NCI-H82 treated with DMSO at 0.1 percent for 48 hours (cell line): Measurements from ENCODE around the gene PLSCR3.

Source experiments
- DNase-seq: peaks from one replicate; lab custom pipeline; 2025; ENCODE audit not compliant: unreplicated experiment; lab: John Stamatoyannopoulos, UW

Gene PLSCR3

DNA sequence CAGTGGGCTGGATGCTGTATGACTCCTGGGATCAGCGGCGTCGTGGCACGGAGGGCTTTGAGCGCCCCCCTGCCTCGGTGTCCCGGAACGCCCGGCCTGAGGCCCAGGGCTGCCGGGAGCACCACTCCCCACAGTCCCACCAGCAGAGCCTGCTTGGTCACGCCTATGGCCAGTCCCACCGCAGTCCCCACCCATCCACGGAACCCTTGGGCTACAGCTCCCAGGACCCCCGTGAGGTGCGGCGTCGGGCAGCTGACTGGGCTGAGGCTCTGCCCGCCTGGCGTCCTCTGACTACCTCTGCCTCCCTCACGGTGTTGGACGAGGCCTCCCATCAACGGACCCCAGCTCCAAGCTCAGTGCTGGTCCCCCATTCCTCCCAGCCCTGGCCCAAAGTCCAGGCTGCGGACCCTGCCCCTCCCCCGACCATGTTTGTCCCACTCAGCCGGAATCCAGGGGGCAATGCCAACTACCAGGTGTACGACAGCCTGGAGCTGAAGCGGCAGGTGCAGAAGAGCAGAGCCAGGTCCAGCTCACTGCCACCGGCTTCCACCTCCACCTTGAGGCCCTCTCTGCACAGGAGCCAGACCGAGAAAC, 32.7 kb upstream of the PLSCR3 start:
- DNase-seq: no peak

DNA sequence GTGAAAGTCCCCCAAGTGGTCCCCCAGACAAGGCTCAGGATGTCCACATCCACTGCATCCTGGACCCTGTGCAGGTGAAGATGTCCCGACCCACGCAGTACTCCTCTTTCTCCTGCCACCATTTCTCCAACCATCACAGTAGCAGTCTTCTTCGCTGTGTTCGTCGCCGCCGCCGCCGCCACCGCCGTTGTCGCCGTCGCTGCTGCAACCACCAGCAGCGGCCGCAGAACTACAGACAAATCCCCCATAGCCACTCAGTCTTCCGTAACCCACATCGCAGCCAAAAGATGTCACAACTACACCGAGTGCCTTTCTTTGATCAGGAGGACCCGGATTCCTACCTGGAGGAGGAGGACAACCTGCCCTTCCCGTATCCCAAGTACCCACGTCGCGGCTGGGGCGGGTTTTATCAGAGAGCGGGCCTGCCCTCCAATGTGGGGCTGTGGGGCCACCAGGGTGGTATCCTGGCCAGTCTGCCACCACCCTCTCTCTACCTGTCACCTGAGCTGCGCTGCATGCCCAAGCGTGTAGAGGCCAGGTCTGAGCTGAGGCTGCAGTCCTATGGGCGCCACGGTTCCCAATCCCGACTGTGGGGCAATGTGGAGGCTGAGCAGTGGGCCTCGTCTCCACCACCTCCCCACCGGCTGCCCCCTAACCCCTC, 32.0 kb upstream of the PLSCR3 start:
- no peak for DNase-seq

DNA sequence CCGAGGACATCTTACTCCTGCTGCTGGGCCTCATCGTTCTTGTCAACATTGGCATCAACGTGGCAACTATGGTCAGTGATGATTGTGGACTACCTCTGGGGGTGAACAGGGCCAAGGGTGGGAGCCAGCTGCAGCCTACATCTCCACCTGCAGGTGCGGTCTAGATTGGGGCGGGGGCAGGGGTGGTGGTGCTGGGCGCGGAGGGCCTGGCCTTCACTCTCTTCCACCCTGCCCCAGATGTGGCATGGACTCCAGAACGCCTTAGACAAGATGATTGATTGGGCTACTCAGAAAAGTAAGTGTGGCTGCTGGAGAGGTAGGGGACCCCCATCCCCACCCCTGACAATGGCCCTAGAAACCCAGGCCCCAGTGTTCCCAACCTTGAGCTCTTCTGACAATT, 31.4 kb upstream of the PLSCR3 start:
- DNase-seq: no peak

DNA sequence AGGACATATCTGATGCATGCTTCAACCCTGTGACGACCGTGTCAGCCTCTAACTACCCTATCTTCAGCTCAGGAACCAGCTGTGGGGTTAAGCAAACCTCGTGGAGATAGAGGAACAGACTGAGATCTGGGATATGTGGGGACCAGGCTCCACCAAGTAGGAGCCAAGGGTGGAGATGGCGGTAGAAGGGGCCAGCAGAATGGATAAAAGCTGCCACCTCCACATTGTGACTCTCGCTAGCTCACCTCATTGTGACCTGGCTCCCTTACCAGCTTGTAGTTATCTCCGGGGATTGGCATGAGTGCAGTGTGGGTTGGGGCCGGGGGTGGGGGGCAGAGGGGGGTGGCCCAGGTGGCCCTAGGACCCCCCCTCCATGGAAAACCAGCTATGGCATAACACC, 31.0 kb upstream of the PLSCR3 start, which contains the start of gene SPEM2:
TSS of gene SPEM2 (plus strand) at position 301 of the 400 bp plus-strand sequence. CDS start at position 374, 73 bp downstream.
- no peak for DNase-seq

DNA sequence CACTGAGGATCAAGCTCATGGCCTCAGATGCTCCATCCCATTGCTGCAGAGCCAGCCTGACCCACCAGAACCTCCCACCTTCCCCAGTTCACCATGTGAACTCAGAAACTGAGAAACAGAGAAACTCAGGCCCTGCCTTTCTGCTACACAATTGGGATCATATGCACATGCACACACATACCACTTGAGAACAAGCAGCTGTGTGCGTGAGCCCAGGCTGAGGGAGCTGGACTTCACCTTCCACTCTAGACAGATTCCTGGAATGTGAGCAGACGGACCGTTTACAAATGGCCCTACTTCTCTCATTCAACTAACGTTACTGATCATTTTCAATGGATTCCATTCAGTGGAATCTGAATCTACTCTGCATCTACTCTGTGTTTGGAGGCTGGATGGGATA, 29.4 kb upstream of the PLSCR3 start:
- DNase-seq: no peak

DNA sequence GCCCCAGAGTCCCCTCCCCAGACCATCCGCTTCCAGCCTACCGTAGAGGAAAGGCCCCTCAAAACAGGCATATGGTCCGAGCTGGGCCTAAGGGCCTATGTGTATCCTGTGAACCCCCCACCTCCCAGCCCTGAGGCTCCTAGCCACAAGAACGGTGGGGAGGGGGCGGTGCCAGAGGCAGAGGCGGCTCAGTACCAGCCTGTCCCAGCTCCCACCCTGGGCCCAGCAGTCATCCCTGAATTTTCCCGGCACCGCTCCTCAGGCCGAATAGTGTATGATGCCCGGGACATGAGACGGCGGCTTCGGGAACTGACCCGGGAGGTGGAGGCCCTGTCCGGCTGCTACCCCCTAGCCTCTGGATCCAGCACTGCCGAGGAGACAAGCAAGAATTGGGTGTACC, 26.9 kb upstream of the PLSCR3 start:
- DNase-seq: no peak

DNA sequence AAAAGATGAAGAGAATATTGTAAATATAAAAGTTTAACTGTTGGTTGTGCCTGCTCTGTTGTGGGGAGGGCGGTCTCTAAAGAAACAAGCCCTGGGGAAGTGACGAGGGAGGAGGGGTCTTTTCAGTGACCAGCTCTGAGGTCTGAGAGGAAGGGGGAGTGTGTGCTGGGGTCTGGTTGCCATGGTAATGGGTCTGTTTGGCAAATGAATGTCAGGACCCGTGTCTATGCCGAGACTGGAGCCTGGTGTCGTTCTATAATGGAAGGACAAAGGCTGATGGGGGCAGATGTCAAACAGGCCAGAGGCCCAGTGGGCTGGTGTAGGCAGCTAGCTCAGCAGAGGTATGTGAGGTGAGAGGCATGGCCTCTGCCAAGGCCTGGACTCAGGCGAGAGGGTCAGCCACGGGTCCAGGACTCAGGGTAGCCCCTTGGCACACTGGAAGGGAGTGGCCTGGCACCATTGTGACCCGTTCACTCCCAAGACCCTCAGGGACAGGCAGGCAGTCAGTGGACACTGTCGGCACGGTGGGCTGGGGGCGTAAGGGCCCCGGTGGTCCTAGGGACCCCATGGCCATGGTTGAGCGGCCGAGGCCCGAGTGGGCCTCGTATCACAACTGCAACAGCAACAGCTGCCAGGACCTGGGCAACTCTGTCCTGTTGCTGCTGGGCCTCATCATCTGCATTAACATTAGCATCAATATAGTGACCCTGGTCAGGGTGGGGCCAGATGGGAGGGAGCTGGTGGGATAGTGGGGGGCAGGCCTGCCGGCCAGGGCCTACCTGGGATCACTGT, 25.7 kb upstream of the PLSCR3 start, which contains the start of gene SPEM1:
TSS of gene SPEM1 (plus strand) at position 506 of the 792 bp plus-strand sequence. CDS start at position 567, 61 bp downstream.
- DNase-seq: no peak

DNA sequence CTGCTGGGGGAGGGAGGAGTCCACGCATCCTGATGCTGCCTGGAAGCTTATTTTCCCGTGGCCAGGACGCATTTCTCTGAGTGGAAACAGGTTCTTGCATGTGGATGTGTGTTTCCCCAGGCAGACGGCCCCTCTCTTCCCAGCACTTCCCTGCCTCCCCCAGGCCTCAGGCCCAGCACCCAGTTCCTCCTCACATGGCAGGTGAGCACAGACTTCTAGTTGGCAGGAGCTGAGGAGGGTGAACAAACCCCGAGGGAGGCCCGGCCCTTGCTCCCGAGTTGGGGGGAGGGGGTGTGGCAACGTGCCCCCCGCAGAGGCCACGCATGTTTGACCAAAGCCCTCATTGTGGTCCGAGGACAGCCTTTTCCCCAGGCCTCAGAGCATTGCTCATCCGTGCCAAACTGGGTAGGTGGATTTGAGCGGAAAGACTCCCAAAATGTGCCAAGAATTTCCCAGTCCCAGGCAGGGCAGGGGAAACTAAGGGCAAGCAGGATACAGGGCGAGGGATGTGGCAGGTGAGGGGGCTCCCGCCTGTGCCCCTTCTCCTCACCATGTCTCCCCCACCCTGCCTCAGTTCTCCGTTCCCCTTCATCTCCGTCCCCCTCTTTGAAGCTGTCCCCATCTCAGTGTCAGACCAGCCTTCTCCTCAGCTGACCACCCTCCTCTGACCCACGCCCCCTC, 24.3 kb upstream of the PLSCR3 start:
- DNase-seq: no peak

DNA sequence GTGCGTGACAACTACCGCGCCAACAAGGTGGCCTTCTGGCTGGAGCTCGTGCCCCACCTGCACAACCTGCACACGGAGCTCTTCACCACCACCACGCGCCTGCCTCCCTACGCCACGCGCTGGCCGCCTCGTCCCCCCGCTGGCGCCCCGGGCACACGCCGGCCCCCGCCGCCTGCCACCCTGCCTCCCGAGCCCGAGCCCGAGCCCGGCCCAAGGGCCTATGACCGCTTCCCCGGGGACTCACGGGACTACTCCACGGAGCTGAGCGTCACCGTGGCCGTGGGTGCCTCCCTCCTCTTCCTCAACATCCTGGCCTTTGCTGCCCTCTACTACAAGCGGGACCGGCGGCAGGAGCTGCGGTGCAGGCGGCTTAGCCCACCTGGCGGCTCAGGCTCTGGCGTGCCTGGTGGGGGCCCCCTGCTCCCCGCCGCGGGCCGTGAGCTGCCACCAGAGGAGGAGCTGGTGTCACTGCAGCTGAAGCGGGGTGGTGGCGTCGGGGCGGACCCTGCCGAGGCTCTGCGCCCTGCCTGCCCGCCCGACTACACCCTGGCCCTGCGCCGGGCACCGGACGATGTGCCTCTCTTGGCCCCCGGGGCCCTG, 22.8 kb upstream of the PLSCR3 start:
- DNase-seq: no peak

DNA sequence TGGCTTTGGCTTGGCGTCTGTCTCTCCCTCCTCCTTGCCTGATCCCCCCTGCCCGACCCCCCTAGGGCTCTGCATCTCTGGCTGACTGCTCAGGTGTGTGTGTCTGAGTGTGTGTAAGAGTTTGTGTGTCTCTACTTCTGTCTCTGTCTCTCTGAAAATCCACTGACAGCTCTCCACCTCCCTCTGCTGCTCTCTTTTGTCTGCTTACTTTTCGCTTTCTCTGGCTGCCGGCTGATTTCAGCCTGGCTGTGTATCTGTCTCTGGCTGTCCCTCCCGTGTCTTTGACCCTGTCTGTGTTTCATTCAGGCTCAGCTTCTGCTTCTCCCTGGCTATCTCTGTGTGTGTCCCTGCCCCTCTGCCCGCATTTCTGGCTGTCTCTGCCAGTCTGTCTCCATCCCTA, 22.0 kb upstream of the PLSCR3 start:
- DNase-seq: no peak

DNA sequence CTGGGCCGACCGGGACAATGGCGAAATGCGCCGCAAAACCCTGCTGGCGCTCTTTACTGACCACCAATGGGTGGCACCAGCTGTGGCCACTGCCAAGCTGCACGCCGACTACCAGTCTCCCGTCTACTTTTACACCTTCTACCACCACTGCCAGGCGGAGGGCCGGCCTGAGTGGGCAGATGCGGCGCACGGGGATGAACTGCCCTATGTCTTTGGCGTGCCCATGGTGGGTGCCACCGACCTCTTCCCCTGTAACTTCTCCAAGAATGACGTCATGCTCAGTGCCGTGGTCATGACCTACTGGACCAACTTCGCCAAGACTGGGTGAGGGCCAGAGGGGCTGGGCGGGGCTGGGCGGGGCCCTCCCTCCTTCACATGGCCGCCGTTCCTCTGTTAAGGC, 21.5 kb upstream of the PLSCR3 start:
- DNase-seq: no peak

DNA sequence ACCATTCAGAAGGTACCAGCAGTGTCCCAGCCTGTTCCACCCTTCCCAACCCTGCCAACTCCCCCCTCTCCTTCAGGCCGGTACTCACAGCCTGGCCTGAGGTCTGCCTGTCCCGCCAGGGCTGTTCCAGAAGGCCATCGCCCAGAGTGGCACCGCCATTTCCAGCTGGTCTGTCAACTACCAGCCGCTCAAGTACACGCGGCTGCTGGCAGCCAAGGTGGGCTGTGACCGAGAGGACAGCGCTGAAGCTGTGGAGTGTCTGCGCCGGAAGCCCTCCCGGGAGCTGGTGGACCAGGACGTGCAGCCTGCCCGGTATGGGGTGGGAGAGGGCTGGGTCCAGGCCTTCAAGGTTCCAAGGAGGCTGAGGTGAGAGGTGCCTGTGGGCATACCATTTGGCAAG, 20.5 kb upstream of the PLSCR3 start:
- no peak for DNase-seq

DNA sequence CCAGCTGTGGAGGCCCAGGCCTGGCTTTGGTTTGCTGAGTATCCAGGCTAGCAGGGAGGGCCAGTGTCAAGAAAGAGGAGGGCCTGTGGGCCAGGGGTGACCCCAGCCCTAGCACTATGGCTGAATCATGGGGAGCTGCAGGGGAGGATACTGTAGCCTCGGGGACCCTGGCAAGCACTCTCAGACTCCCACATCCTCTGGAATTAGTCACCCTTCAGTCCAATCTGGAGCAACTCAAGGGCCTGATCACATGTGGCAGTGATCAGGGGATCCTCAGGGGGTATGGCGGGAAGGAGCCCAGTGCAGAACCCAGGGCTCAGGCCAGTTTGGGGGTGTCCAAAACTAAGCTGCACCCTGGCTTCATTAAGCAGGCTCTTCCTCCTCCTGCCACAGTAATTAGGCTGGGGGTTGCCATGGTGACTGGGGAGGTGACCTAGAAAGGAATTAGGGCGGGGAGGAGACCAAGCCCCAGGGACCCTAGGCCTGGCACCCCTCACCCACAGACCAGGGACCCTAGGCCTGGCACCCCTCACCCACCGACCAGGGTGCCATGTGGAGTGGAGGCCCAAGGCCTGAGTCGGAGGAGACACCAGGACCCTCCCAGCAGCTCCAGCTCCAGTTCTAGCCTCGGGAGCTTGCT, 19.1 kb upstream of the PLSCR3 start:
- DNase-seq: no peak

DNA sequence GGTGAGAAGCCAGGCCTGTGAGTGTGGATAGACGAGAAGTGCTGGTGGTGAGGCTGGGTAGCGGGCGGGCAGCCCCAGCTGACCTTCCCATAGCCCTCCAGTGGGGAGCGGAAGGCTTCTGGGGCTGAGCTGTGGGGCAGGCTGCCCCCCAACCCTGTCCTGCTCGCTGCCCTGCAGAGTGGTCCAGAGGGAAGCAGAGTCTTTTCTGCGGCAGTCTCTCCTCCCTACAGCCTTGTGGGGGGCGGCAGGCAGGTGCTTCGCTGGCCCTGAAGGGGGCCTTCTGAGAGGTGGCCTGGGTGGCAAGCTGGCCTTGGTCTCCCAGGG, 17.1 kb upstream of the PLSCR3 start:
- no peak for DNase-seq

DNA sequence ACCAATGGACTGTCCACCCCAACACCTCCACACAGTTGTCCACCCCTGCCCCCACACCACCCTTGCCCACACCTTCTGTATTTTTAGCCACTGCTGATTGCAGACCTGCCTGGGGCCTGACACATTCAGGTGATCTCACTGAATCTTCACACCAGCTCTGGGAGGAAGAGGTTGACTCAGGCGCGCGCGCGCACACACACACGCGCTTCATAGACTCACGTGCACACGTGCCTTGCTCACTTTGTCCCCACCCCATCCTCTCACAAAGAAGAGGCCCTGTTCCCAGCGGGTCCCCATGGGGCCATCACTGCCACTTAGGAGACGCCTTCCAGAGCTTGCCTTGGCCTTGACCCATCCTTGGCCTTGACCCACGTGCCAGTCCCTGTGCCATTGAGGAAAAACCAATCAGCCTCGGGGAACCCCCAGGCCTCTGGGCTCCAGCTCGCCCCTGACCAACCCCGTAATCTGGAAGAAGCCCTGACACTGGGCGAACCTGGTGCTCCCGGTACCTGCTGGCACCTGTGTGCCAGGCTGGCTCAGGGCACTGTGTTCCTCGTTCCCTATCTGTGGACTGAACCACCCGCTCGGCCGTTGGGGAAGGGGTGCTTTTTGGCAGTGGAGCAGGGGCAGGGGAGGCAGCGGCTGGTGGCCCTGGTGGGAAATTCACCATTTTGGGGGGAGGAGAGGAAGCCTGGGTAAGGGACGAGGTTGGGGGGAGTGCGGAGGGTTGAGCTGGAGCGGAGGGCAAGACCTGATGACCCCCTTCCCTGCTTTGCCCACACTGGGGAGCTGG, 16.5 kb upstream of the PLSCR3 start:
- DNase-seq: no peak

DNA sequence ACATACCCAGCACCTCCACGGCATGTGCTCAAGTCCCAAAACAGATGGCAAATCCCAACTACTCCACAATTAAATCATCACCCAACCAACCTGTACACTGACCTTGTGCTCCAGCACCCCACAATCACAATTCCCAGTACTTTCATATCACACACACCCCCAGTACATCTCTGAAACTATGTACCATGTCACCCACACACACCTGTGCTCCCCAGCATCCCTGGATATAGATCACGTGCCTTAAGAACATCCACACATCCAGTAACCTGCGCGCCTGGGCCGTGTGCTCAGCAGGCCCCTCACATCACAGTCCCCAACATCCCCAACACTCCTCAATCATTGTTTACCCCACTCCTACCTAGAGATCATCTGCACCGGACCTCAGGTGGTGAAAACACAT, 15.4 kb upstream of the PLSCR3 start:
- no peak for DNase-seq

DNA sequence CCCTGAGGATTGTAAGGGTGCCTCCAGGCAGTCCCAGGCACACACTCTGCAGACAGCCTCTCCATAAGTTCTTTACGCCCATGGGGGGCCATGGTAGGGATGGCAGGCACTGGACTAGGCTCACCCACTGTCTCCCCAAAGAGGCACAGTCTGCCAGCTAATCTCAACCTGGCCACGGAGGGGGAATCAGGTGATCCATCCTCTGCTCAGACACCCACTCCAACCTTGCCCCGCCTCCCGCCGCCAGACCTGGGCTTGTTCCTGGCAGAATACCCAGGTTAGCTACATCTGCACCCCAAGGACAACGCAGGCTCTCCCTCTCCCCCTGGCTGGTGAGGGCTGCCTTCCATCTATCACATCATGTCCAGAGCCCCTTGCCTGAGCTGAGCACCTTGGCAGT, 14.5 kb upstream of the PLSCR3 start:
- DNase-seq: no peak

DNA sequence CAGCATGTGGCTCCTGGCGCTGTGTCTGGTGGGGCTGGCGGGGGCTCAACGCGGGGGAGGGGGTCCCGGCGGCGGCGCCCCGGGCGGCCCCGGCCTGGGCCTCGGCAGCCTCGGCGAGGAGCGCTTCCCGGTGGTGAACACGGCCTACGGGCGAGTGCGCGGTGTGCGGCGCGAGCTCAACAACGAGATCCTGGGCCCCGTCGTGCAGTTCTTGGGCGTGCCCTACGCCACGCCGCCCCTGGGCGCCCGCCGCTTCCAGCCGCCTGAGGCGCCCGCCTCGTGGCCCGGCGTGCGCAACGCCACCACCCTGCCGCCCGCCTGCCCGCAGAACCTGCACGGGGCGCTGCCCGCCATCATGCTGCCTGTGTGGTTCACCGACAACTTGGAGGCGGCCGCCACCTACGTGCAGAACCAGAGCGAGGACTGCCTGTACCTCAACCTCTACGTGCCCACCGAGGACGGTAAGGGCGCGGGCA, 14.0 kb upstream of the PLSCR3 start:
- no peak for DNase-seq

DNA sequence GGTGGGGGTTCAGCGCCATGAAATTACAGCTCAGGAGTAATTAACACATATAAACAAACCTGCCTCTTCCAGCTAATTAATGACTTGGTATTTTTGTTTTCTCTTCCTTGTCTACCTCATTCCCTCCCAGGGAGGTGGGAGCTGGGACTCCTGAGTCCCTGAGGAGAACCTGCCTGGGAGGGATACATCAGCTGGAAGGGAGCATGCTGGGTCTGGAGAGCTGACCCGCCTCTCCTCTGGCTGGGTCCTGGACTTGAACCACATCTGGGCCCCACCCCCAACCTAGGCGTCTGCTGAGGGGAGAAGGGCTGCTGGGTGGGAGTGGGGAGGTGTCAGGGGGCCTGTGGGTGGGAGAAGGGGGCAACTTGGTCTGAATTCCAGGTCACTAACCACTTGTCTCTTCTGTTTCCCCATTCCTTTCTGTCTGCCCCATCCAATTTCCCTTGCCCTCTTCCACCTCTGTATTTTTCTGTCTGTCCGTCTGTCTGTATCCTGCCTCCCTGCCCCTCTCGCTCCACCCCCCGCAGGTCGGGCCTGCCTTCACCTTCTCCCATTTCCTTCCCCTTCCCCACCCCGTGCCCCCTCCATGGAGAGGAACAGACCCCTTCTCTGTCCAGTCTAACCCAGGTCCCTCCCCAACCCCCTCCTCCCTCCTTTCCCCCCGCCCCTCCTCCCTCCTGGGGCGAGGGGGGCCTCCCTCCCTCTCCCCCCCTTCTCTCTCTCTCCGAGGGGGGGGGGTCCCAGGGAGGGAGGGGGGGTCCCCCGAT, 13.3 kb upstream of the PLSCR3 start, which contains the start of gene NLGN2:
TSS of gene NLGN2 (plus strand) at position 361 of the 767 bp plus-strand sequence. CDS start 411 bp downstream, outside the sequence.
- no peak for DNase-seq
